GM21447 (cell line): ENCODE measurements around the gene APH1A.
"Not testable (repeated sequence)": the region's sequence is repeated elsewhere in the genome, so short reads cannot be mapped to it uniquely, and the experiment has no call there.

Experiments used
- ATAC-seq: cut with Tn5 transposase; IDR thresholded peaks from one replicate; pipeline ENCODE4 v1.9.1; 2021; ENCODE audit not compliant: unreplicated experiment

Gene APH1A

DNA sequence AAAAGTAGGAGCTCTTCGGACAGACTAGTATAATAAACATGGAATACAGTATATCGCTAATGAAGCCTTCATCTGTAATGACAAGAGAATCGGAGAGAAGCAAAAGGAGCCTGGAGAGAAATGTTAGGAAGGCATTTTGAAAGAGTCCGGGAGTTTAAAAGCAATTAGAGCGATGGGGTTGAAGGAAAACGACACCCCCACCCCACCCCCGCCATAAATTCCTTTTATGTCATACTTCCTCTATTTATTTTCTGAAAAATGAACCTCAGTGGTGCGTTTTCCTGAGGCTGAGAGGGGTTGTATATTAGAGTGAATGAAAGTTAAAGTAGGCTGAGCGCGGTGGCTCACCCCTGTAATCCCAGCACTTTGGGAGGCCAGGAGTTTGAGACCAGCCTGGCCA is 635 bp upstream of the APH1A start:
- ATAC-seq, result no peak

DNA sequence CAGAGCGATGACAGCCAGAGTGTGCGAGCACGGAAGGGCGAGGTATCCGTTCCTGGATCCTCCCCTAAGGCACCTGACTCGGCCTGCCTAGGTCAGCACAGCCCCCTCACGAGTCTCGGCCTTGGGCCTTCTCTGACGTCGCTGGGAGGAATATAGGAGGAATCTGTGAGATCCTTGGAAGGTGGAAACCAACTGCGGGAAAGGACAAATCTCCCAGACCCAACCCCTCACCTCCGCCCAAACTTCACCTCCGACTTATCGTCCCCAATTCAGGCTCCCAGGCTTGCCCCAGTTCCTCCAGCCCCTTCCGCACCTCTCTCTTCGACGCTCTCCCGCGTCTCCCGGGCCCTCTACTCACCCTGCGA is 494 bp downstream of the APH1A start:
- peak; percentile 11 for ATAC-seq

DNA sequence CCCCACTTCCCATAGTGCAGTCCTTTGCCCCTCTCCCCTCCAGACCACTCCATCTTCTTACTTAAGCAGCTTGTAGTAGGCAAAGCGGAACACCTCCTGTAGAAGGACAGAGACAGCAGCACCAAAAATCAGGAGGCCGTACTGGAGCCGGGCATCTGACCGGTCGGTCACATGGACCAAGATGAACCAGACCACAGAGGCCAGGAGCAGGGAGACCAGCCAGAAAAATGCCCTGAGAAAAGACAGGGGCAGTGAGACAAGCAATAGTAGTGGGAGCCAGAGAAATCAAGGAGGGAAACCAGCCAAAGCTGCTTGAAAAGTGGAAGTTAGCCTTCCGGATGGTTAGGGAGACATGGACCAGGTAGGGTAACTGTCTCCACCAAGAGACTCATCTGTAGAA is 920 bp downstream of the APH1A start:
- no peak for ATAC-seq

DNA sequence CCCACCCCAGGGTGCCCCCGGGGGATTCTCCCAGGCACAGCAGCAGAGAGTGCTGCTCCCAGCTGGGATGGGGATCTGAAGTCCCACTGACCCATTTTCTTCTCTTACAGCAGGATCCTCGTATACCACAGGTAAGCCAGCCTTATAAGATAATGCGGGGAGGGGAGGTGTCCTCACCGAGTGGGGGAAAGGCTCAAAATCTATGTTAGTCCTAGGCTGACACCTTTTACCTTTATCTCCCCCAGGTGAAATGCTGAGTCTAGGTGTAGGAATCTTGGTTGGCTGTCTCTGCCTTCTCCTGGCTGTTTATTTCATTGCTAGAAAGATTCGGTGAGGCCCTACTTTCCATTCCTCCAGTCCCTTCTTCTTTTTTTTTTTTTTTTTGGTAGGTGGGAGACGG is 5.3 kb downstream of the APH1A start:
- no peak for ATAC-seq

DNA sequence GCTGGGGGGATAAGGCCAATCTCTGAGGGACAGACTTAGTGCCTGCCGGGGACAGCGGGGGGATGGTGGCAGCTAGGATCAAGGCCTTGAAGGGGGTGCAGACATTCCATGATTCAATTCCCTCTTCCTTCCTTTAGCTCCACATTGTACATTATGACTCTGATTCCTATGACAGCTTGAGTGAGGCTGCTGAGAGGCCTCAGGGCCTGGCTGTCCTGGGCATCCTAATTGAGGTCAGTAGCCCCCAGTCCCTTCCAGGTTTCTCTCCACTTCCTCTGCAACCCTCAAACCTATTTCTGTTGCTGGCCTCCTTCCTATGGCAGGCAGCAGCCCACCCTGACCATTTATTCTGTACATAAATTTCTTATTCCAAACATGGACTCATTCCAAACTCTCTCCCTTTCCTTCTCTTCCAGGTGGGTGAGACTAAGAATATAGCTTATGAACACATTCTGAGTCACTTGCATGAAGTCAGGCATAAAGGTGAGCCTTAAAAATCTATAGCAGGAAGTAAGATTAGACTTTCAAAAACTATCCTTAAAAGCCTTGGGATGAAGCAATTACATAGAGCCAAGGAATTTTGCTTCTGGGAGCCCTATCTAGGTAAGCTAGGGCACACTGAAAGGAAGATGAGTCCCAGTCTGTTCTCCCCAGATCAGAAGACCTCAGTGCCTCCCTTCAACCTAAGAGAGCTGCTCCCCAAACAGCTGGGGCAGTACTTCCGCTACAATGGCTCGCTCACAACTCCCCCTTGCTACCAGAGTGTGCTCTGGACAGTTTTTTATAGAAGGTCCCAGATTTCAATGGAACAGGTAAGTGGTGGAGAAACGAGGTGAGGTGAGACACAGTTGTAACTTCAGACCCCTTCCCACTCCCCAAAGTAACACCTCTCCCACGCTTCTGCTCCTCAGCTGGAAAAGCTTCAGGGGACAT is 6.2 kb downstream of the APH1A start:
- no peak for ATAC-seq

DNA sequence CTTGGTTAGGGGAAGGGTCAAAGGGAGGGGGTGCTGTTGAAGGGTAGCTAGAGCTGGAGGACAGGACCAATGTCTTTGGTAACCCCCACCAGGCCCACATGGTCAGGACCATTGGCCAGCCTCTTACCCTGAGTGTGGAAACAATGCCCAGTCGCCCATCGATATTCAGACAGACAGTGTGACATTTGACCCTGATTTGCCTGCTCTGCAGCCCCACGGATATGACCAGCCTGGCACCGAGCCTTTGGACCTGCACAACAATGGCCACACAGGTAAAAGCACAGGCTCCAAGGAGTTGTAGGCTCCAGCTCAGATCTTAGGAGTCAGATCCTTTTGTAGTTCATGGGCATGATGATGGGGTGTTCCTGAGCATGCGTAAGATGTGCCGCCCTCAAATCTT is 7.4 kb downstream of the APH1A start:
- no peak for ATAC-seq

DNA sequence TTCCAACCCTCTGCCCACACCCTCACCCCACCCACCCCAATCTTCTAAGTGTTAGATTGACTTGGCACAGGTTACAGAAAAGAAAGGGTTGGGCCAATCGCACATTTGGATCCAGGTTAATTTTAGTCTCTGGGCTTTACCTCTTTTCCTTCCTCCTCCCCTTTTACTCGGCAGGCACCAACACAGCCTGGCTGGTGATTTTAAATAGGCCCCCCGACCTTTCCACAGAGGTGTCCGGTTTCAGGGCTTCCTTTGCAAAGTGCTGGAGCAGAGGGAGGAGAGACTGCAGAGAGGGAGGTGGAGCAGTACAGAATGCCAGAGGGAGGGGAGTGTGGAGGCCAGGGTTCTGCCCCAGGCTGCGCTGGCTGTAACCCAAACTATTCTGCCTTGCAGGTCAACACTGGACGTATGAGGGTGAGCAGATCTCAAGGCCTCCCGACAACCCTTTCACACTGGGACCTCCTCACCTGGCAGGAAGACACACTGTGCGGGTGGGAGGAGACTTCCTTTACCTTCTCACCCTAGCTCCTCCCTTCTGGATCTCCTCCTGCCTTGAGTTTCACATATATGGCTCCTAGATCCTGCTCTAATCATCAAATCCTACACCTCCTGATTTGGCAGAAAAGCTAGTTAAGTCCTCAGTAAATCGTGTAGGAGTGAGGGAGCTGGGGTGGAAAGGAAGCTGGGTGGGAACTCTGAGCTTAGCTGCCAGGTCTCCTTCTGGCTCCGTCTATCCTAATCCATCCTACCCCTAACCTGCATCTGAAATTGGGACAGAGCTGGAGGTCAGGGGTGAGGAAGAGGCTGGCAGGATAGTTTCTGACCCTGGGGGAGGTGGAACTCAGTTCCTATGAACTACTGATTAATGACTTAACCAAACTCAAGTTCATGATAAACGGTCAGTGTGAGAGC is 8.8 kb downstream of the APH1A start:
- ATAC-seq, result no peak

DNA sequence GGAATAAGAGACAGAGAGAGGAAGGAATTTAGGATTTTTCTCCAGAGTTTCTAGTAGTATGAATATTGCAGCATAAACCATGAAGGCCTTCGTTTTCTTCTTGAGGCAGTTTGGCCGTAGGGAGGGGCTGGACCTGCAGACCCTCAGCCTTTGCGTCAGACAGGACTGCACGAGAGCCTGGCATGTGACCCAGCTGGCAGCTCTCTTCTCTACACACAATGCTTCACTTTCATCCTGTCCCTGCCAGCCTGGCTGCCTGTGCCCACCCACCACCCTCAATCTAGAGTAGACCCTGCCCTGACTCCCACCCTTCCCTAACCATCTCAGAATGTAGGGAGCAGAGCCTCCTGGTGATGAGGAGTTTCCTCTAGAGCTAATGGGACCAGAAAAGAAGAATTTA is 9.6 kb downstream of the APH1A start:
- no peak for ATAC-seq

DNA sequence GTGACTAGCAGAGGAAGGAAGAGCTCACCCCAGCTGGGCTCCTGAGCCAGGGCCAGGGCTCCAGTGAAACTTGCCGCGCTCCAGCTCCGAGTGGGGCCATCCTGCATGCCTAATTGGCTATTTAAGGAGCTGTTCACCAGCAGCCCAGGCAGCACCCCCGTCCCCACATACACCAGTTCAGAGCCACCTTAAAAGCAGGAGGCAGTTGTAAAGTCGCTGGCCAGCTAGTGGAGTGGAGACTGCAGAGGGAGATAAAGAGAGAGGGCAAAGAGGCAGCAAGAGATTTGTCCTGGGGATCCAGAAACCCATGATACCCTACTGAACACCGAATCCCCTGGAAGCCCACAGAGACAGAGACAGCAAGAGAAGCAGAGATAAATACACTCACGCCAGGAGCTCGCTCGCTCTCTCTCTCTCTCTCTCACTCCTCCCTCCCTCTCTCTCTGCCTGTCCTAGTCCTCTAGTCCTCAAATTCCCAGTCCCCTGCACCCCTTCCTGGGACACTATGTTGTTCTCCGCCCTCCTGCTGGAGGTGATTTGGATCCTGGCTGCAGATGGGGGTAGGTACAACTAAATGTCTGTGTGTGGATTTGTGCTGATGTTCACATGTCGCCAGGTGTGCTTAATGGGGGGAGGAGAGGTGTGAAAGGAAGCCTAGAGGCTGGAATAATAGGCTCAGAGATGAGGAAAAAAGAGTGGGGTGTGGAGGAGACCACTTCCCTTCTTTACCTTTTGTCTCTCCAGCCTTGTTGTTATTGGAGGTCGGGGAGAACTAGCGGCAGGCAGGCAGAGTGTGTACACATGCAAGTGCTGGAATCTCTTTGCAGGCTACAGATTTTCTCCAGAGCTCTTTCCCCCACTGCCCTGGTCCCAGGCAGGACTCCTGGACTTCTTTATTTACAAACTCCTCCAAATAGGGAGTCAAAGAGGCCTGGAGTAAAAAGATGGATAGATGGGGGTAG is 10.9 kb downstream of the APH1A start, which contains the start of gene CA14:
TSS of gene CA14 (plus strand) at position 151 of the 962 bp plus-strand sequence. CDS start at position 506, 355 bp downstream.
- ATAC-seq, result no peak

DNA sequence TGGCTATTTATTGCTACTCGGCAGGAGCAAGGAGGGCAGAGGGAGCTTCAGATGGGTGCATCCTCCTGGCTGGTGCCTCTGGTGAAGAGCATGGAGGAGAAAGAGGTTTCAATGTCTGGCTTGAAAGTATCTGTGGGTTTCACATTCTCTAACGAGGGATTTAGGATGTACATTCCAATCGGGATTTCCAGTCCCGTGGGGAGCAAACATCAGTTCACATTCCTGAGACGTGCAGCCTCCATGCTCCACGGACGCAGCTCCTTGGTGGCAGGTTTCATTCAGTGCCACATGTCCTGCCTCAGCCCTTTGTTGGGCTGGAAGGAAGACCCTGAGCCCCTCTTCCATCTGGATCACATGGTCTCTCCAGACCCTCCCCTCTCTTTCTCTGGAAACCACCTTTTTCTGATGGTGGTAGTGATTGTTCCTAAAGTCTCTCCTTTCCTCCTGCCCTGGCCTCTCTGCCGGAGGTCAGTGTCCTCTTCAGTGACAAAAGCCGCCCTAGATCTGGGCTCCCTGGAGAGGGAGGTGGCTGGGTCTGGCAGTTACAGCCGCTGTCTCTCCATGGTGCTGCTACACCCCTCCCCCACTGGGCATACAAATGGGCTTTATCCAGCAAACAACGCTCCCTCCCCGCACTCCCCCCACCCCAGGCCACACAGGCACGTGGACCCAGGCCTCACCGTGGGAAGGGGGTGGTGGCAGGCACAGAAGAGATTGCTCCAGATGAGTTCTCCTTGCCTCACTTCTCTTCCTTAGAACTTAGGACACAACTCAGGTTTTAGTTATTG is 12.1 kb downstream of the APH1A start:
- no peak for ATAC-seq

DNA sequence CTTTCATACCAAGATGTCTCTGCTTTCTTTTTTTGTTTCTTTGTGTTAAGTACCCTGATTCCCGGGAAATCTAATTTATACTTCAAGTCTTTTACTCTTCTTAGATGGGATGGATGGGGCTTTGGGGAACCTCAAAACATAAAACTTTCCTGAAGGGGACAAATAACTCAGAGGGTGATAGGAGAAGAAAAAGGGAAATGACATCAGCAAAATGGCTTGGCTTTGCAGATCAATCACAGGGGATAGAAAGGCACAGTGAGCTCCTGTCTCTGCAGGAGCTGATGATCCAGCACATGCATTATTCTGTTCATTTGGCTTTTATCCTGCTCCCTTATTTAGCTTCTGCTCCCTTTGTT is 12.6 kb downstream of the APH1A start:
- no peak for ATAC-seq

DNA sequence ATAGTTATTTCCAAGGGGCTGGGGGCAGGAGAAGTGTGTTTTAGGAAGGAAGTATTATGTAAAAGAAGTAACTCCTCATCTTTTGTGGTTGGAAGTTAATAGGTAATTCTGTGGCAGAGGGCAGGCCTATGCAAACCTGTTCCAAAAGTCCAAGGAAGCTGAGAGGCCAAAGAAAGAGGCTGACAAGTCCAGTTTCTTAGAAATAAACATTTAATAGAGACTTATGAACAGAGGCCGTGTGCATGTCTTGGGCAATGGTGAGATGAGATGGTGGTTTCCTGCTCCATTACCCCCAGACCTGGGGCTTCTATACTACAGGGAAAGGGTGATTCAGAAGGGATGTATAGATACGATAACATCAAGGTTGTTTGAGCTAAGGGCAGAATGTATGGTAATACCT is 18.9 kb downstream of the APH1A start:
- no peak for ATAC-seq

DNA sequence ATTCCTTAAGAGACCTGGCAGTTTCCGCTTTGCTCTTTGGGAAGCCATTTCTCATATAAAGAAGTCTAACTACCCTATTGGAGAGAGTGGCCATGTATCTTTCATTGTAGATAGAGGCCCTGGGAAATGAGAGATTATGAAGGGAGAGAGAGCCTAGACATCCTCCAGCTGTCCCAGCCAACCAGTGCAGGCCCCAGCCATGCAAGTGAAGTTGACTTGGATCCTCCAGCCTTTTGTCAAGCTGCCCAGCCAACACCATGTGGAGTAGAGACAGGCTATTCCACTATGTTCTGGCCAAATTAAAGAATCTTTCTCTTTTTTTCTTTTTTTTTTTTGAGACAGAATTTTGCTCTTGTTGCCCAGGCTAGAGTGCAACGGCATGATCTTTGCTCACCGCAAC is 25.8 kb downstream of the APH1A start:
- ATAC-seq, result no peak

DNA sequence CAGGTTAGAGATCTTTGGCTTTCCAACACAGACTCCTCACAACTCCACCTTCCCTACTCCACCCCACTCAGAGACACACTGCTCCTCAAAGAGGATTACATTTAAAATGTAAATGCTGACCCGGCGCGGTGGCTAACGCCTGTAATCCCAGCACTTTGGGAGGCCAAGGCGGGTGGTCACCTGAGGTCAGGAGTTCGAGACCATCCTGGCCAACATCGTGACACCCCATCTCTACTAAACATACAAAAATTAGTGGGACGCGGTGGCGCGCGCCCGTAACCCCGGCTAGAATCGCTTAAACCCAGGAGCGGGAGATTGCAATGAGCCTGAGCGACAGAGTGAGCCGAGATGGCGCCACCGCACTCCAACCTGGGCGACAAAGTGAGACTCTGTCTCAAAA is 31.1 kb downstream of the APH1A start:
- no peak for ATAC-seq

DNA sequence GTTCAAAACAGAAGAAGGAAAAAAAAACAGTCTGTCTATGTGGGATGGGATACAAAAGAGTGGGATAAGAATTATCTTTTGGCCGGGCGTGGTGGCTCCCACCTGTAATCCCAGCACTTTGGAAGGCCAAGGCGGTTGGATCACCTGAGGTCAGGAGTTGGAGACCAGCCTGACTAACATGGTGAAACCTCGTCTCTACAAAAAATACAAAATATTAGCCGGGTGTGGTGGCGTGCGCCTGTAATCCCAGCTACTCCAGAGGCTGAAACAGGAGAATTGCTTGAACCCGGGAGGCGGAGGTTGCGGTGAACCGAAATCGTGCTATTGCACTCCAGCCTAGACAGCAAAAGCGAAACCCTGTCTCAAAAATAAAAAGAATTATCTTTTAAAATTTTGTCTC is 31.6 kb downstream of the APH1A start:
- ATAC-seq, result not testable (repeated sequence)

DNA sequence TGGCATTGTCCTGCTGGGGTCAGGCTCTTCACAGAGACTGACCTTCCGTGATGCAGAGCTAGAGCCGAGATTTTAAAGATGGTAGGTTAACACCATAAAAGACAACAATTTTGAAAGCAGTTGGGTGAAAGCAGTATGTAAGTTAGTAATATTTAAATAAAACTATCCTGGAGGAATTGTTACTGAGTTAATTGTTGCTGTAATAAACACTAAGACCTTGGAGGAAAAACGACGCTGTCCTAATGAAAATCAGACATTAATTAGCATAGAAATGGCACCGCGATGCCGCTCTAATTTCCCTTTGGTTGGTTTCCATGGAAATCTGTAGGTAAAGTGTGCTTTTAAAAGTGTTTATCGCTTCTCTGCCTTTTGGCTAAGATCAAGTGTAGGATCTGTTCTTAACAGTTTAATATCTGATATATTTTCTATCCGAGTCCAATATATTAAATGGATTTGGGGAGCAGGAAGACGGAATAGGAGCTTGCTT is 32.2 kb downstream of the APH1A start:
- ATAC-seq, result no peak

DNA sequence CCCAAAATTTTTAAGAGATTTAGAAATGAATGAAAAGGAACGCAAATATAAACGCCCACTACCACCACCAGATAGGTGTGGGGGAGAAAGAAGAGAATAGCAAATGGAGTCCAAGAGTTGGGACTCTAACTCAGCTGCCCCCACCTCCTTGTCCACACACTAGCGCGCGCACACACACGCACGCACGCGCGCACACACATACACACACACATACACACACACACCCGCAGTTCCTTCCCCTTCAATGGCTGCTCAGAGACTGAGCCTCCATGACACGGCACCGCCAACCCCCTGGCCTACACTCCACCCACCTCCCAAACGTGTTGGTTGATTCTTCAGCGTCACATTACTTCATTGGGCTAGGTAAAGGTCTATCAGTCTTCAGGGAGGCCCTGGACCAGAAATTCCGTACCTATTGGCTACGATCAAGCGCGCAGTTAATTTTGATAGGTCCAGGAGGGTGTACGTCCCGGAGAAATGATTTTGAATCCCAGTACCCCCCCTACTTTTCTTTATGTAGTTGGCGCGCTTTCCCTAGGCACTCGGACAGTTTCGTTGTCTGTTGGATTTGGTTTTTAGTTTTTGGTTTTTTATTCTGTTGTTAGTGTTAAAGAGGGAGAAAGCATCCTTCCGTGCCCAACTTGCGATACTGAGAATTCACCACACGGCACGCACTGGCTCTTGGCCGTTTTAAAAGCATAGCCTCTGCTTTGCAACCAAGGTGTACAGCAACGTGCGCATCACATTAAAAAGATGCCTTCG is 32.8 kb downstream of the APH1A start, which contains the start of gene ANP32E:
TSS of gene ANP32E (minus strand) at position 261 of the 762 bp plus-strand sequence. CDS start 326 bp downstream, outside the sequence.
- peak; percentile 71 for ATAC-seq

DNA sequence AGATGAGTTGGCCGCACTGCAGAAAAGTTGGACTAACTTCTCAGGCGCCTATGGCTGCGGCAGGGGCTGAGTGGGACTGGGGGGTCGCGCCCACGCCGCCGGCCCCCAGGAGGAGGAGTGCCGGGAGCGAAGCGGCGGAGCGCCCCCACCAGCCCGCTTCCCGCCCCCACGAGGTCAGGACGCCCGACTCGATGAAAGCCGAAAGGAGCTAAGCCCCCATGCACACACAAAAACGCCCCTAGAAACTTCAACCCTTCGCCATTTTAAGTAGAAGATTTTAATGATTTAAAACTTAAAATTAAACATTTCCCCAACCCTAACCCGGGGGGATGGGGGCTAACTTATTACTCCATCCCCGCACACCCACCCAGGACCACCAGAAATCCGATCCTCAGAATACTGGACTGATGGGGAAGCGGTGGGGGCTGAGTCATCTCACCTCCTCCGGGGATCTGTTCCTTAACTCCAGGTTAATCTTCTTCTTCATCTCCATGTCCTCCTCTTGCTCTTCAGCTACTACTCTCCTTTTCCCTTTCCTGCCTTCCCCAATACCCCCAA is 33.4 kb downstream of the APH1A start:
- ATAC-seq, result no peak
